Right kidney (tissue), 9 donors: ENCODE data around the gene SLC35E1.
A peak's percentile ranks its signal among the peaks of the same experiment; 100 is the strongest.

Experiments used
- DNase-seq: peaks from one replicate; pipeline ENCODE4 v3.0.0-alpha.2; 2016
- long read RNA-seq, 8 donors: transcript quantifications; one replicate each; lab custom pipeline, GENCODE V29; 2026

Gene SLC35E1
- long read RNA-seq, donor 1, full-length matches to known transcripts: 13 of 29 reads
- long read RNA-seq, donor 1, partial matches to known transcripts: 16 of 29 reads
- long read RNA-seq, donor 1, other reads (novel, unspliced or antisense): 0 of 29 reads
- long read RNA-seq, donor 2, full-length matches to known transcripts: 13 of 13 reads
- long read RNA-seq, donor 2, partial matches to known transcripts: 0 of 13 reads
- long read RNA-seq, donor 2, other reads (novel, unspliced or antisense): 0 of 13 reads
- long read RNA-seq, donor 3, full-length matches to known transcripts: 3 of 3 reads
- long read RNA-seq, donor 3, partial matches to known transcripts: 0 of 3 reads
- long read RNA-seq, donor 3, other reads (novel, unspliced or antisense): 0 of 3 reads
- long read RNA-seq, donor 4, full-length matches to known transcripts: 14 of 14 reads
- long read RNA-seq, donor 4, partial matches to known transcripts: 0 of 14 reads
- long read RNA-seq, donor 4, other reads (novel, unspliced or antisense): 0 of 14 reads
- long read RNA-seq, donor 5, full-length matches to known transcripts: 8 of 18 reads
- long read RNA-seq, donor 5, partial matches to known transcripts: 10 of 18 reads
- long read RNA-seq, donor 5, other reads (novel, unspliced or antisense): 0 of 18 reads
- long read RNA-seq, donor 6, full-length matches to known transcripts: 18 of 36 reads
- long read RNA-seq, donor 6, partial matches to known transcripts: 18 of 36 reads
- long read RNA-seq, donor 6, other reads (novel, unspliced or antisense): 0 of 36 reads
- long read RNA-seq, donor 7: 0 reads
- long read RNA-seq, donor 8, full-length matches to known transcripts: 18 of 18 reads
- long read RNA-seq, donor 8, partial matches to known transcripts: 0 of 18 reads
- long read RNA-seq, donor 8, other reads (novel, unspliced or antisense): 0 of 18 reads

DNA sequence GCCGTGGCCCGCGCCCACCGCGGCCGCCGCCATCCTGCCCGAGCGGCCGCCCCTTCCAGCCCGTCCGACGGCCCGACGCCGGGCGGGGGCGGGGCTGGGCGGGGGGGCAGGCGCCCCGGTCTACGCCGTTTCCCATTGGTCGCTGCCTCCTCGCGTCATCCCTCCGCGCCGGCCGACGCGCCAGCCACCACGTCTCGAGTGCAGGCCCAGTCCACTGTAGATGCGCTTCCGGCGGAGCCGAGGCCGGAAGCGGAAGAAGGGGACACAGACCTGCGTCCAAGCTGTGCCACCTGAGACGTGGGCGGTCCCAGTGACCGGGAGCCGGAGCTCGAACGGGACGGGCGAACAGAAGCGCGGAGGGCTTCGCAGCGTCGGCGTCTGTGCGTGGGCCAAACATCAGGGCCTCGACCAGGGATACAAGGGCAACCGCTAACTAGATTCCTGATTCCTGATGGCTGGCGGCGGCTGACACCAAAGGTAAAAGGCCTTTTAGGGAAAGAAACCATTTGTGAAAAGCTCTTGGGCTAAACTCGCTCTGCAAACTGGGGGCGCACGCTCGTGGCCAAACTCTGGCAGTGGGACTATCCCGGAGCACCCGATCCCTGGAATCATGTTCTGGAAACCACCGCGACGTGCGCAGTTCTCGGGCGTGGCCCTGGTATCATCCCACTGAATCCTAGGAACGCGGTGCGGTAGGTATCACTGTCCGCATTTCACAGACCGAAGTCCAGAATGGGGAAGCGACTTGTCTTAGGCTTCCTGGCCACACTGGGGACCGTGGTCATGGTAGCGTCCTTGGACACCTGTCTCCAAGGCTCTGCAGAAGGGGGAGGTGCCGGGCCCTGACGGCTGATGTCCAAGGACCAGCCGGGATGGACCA lies at the start of gene SLC35E1:
TSS of gene SLC35E1 (minus strand) at position 84 of the 880 bp plus-strand sequence. CDS start at position 33, 51 bp downstream.
- DNase-seq: peak; percentile 76

DNA sequence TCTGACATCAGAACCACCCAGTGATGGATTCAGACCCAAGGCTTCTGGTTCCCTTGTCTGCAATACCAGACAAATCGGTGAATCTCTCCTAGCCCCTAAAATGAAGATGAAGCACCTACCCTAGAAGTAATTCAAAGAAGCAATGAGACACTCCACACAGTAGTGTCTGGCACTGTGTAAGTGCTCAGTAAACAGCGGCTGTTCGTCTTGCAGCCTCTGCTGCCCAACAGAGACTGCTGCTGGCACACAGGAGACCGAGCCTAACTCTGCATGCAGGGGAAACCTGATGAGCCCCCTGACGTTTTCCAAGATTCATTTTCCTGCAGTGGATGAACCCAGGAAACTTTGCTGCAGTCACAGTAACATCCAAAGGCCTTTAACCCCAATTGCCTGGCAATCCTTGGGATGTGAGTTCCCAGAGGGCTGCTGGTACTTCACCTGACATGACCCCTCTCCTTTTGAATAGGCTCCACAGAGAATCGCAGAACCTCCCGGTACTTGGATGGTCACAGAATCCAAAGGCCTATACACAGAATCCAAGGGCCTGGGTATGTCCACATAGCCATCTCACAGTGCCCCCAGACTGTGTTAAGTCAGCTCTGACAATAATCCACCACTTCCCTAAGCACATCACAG lies 49.1 kb upstream of the SLC35E1 start:
- DNase-seq: no peak

DNA sequence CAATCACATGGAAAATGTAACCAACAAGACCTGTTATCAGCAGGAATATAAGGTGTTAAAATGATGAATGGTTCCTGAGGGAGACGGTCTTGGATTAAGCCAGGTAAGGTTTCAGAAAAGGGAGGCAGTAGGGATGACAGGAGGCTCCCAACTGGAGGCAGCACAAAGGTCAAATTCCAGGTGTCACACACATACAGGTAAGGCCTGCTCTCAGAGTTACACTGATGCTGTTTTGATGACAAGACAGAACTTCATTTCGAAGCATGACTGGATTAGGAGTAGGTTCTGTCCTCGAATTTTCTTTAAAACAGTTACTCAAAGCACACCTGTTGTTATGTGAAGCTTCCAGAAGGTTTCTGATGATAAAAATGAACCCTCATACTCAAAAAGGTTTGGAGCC lies 48.4 kb upstream of the SLC35E1 start:
- no peak for DNase-seq

DNA sequence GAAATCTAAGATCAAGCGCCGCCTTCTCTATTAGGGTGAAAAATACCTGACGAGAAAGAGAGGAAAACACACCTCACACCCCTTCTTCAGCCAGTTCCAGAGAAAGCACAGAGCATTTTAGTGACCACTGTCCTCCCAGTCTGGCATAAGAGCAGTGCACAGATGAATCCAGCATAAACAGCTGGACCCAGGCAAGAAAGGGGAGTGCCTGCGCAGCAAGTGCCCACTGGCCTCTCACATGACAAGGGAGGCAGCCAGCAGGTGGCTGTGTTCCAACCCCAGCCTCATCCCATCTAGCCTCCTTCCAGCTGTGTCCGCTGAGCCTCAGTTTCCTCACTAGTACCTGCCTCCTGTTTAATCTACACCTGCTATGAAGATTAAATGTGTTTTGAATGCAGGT lies 47.8 kb upstream of the SLC35E1 start:
- no peak for DNase-seq

DNA sequence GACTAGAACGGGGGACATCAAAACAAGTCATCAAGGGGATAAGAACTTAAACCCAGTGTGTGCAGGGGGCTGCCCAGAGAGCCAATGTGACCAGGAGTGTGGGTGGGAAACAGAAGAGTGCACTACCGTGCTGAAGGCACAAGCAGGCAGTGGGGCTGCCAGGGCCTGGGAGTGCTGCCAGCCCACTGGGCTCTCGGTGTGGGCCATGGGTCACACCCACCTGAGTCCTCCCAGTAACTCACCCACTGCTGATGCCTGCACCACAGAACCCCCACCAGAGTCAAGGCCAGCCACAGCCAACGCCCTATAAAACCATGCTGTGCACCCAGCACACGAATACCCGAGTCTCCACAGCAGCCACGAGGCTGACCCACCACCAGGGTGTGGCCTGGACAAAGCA lies 47.2 kb upstream of the SLC35E1 start:
- DNase-seq: no peak

DNA sequence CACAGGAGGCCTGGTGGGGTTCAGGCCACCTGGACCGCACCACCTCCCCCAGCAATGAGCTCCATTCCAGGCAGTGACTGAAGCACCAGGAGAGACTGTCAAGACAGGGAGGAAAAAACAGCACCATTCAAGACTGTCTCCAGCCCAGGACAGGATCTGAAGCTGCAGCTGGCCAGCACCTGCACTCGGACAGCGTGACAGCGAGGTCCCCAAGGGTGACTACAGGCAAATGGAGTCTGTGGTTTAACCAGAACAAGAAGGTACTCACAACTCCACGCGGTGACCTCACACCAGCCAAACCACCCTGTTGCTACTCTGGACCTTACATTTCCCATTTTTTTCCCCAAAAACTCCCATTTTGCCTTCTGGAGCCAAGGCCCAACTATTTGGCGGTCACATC lies 46.0 kb upstream of the SLC35E1 start:
- no peak for DNase-seq

DNA sequence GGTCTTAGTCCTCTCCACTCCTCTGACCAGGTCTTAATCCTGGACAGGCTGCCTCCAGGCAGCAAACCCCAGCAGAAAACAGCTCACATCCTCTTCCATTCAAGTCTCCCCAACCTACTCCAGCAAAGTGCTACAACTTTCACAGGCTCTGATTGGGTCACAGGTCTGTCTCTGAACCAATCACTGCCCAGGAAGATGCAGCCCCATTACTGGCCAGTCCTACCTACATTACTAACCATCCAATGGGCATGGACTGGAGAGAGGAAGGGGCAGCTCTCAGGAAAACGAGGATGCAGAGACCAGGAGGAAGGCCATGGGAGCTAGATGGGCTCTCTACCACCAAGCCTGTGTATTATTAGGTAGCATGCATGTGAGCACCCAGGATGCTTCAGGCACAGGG lies 43.6 kb upstream of the SLC35E1 start:
- DNase-seq: no peak

DNA sequence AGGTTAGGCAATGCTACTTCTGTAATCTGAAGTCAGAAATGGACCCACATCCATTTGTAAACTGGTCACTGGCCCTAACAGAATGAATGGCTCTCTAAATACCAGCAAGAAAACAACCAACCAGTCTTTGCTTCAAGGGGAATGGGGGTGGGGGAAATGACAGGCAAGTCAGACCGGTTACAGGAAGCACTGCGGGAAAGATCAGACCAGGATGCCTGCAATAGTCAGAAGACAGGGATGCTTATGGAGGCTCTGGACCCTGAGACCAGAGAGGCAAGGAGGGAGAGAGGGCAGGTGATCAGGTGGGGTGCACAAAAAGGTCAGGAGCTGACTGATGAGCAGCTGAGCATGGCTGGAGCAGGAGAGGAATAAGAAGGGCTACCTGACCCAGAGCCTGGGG lies 42.7 kb upstream of the SLC35E1 start:
- DNase-seq: no peak

DNA sequence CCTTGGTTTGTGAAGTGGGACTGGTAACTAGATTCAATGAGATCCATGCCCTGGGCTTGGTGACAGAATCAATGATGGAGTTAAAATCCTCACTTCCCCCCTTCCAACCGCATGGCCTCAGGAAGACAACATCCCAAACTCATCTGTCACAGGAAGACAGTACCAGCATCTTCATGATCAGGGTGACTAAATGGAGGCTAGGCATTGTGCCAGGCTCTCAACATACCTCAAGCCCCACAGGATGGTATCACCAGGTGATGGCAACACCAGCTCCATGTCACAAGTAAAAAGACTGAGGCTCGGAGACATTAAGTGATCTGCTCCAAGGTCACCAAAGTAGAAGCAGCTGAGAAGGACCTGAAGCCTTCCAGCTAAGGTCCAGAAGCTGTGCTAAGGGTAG lies 41.6 kb upstream of the SLC35E1 start:
- DNase-seq: no peak

DNA sequence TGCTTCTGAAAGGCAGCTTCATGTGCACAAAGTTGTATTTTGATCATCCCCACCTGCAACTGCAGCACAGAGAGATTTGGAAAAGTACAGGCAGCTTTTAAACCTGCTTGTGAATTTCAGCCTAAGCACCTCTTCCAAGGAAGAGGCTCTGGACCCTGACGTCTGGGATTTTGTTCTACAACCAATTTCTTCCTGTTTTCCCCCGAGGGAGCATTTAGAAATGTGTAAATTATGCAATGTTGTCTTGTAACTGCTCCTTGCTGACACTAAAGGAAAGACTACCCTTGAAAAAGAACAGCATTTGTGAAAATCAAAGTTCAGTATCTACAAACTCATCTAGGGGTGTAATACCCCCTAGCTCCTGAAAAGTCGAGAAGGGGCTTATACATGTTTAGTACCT lies 40.4 kb upstream of the SLC35E1 start:
- DNase-seq: no peak

DNA sequence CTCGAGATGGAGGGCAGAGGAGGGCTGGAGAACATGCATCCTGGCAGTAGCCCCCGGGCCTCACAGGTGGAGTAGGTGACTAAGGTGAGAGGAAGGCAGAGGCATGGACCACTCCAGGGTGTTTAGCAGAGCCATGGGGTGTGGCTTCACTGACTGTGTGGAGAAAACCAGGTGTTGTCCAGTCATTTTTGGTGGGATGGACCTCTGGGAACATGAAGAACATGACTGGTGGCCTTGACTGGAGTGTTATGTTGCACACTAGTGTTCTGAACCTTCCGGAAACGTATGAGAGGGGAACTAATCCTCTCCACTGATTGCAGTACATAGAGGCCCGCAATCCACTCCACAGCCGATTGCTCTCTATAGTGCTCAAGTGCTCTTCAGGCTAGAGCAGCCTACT lies 38.9 kb upstream of the SLC35E1 start:
- no peak for DNase-seq

DNA sequence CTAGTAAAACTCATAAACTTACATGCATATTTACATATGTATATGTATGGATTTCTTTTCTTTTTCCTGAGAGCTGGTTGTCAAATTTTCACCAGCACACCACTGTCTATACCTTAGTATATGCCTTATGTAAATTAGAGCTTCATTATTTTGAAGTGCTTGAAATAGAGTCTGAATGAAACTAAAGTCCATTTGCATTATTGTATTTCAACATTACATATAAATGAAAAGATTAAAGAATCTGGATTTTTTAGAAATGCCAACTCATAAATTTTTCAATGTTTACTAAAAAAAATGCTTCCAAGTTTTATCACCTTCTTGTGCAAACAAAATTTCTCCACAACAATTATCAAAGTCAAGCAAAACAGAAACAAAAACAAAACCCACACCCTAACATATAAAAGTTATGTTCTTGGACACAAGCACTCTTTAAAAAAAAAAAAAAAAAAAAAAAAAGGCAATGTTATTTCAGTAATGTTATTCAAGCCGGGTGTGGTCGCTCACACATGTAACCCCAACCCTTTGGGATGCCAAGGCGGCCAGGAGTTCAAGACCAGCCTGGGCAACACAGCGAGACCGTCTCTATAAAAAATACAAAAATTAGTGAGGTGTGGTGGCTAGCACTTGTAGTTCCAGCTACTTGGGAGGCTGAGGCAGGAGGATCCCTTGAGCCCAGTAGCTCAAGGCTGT lies 37.4 kb upstream of the SLC35E1 start:
- DNase-seq: no peak

DNA sequence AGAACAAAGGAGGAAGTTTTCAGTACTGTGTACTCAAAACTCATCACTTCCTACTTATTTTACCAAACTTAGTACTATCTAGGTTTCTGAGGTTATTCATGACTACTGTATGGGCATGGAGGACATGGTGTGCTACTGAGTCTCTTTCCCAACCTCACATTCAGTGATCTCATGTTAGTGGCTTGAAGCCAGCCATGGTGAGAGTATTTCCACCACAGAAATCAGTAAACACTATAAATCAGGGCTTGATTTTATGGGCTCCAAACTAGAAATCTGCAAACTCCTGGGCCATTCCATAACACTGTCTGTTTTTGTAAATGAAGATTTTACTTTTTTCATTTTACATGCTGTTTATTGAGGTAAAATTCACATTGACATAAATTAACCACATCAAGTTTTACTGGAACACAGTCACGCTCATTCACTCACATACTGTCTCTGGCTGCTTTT lies 36.1 kb upstream of the SLC35E1 start:
- no peak for DNase-seq

DNA sequence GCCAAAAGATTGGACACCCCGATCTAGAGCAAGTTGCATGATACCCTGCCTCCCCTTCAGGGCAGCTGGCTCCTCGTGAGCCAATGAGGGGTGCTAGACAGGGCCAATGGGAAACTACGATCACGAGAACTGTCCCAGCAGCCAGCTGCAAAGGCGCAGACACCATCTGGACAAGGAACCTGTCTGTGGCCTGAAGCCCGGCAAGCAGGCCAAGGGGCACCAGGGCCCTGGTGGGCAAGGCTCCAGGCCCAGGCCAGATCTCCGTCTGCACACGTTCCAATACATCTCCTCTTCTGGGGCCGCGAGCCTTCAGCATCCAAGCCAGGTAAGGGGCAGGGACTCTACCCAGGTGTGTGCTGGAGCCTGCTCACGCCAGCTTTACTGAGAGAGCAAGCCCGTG lies 35.6 kb upstream of the SLC35E1 start:
- DNase-seq: no peak

DNA sequence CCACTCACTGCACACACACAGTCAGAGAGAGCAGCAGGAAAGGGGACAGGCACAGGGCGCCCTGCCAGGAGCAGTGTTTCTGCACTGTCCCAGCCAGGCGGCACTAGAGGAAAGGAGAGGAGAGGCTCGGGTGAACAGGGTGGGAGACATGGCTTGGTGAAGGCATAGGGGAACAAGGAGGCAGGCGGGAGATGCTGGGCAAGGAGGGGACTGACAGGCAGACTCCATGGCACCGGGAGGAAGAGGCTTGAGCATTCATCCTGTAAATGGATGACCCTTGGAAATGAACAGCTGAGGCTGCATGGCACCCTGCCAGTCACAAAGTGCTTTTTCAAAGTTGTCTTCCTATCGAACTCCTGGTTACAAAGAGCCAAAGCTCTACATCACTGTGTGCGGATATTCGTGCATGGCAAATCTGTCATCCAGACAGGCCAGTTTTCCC lies 33.4 kb upstream of the SLC35E1 start:
- DNase-seq: no peak

DNA sequence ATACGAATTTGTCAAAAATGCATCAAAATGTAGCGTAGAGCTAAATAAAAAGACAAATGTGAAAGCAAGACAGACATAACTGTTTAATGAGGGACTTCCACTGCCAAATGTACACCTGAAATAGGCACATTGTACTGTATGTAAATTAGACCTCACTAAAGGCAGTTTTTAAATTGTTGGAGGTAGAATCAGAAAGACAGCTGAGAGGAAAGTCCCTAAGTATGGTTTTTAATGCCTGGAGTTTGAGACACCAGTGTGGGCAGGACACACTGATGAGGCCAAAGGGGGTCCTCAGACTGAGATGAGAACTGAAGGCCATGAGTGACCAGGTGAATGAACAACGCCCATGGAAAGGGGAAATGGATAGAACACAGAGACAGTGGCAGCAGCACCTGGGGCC lies 32.9 kb upstream of the SLC35E1 start:
- no peak for DNase-seq

DNA sequence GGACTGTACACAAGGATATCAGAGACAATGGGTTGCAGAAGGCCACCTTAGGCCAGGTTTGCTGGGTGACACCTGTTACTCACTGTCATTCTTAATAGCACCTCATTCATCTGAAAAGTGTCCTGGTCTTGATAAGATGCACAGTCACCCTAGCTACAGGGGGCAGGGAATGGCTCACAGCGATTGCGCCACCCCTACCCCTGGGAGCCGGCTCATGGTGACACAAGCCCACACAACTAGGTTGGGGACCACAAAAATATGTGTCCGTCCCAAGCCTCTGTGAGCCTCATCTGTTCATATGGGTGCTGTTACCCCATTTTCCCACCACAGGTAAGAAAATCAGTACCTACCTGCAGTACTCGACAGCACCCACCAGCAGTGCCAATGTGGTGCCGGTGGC lies 32.4 kb upstream of the SLC35E1 start:
- DNase-seq: no peak

DNA sequence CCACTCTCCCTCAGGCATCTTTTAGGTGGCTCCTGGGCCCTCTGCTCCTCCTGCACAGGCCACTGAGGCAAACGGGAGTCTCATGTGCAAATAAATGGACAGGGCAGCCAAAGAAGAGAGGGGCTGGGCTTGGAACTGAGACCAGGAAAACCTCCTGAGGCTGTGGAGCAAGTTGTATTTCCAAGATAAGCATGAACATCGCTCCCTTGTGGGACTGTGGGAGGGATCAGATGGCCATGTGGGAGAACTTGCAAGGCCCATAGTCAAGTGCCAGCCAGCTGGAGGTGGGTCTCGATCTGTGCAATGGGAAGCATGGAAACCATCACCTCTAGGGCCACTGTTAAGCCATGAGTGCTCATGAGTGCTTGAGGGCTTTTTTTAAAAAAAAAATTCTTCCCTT lies 30.9 kb upstream of the SLC35E1 start:
- no peak for DNase-seq

DNA sequence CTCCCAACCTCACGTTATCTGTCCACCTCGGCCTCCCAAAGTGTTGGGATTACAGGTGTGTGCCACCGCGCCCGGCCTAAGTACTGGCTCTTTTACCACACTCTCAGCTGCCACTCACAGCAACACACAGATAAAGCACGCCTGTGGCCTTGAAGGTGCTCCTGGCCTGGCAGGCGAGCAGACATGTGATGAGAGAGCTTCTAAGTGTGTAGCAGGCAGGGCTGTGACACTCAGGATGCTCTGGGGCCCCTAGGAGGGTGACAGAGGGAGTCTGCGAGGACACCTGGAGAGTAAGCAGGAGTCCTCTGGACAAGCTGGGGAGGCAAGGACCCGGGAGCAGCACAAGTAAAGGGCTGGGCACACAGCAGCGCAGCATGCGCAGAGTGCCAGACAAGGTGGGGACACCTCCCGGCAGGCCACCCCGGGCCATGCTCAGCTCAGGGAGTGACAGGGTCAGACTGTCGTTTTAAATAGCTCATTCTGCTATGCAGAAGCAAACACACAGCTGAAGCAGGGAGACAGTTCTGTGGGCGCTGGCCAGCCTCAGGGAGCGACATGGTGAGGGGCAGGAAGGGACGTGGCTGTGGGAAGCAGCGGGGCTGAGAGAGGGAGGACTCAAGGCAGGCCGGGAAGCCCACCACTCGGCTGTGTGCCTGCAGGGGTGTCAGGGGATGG lies 29.3 kb upstream of the SLC35E1 start:
- DNase-seq: no peak

DNA sequence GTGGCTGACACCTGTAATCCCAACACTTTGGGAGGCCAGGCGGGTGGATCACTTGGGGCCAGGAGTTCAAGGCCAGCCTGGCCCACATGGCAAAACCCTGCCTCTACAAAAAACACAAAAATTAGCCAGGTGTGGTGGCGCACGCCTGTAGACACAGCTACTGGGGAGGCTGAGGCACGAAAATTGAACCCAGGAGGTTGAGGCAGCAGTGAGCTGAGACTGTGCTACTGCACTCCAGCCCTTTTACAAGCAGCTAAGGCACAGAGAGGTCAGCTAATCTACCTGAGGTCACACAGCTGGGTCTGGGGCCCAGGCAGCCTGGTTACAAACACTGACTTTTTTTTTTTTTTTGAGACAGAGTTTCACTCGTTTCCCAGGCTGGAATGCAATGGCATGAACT lies 28.6 kb upstream of the SLC35E1 start:
- DNase-seq: no peak
